ENCODE measurements around the gene FAM83C.
A peak's percentile ranks its signal among the peaks of the same experiment; 100 is the strongest.

Gene FAM83C

GRCh38 chr20:35279040-35279439 is 13.2 kb downstream of the FAM83C start:
- no peak for DNase-seq (ENCODE audit: low read depth)
- H3K4me3 ChIP-seq (ENCODE audit: control insufficient read depth, low read depth, low read length): no peak overlapping the region
- no peak for TF ChIP-seq CTCF (conservative IDR thresholded peaks at IDR 0.05; ENCODE audit: control insufficient read depth, insufficient read depth, low read depth, low read length)

- DNase-seq (ENCODE audit: low read depth): peak; percentile 81
- TF ChIP-seq CTCF (conservative IDR thresholded peaks at IDR 0.05; ENCODE audit: control insufficient read depth, insufficient read depth, low read depth, low read length): peak; percentile 16
- H3K4me3 ChIP-seq (ENCODE audit: control insufficient read depth, low read depth, low read length): peak within 1 kb of the TSS; percentile 79
Measured at GRCh38 chr20:35277531-35278395, 14.5 kb downstream of the FAM83C start, which contains the start of gene MMP24OS. Gene MMP24OS, minus strand, starts transcription at chr20:35278122. Its CDS starts 193 bp downstream, at chr20:35277929.

GRCh38 chr20:35277127-35277526 is 15.1 kb downstream of the FAM83C start:
- no peak for TF ChIP-seq CTCF (conservative IDR thresholded peaks at IDR 0.05; ENCODE audit: control insufficient read depth, insufficient read depth, low read depth, low read length)
- H3K4me3 ChIP-seq (ENCODE audit: control insufficient read depth, low read depth, low read length): peak overlapping the region; percentile 79
- DNase-seq (ENCODE audit: low read depth): no peak

DNA sequence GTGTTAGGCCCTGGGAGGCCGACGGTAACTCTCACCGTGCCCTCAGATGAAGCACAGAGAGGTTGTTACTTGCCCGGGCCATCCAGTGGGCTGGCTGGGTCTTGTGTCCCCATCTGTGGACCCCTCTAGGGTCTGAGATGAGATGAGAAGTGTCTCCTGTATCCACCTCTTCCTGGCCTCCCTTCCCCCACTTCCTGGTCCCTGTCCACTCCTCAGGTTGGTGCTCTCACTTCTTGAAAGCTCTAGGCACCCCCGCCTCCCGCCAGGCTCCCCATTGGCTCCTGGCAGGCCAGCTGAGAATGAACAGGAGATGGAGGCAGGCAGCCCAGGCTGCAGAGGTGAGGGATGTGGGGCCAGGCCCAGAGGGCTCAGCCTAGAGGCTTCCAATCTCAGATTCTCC is 15.8 kb downstream of the FAM83C start:
- peak overlapping the region; percentile 79 for H3K4me3 ChIP-seq (ENCODE audit: control insufficient read depth, low read depth, low read length)
- no peak for DNase-seq (ENCODE audit: low read depth)

GRCh38 chr20:35275741-35276251 is 16.4 kb downstream of the FAM83C start:
- H3K4me3 ChIP-seq (ENCODE audit: control insufficient read depth, low read depth, low read length): no peak overlapping the region
- TF ChIP-seq CTCF (conservative IDR thresholded peaks at IDR 0.05; ENCODE audit: control insufficient read depth, insufficient read depth, low read depth, low read length): no peak
- DNase-seq (ENCODE audit: low read depth): no peak

More for the DNA sequence above, 15.8 kb downstream of the FAM83C start:
- TF ChIP-seq CTCF (conservative IDR thresholded peaks at IDR 0.05; ENCODE audit: control insufficient read depth, insufficient read depth, low read depth, low read length): no peak

- no peak for TF ChIP-seq CTCF (conservative IDR thresholded peaks at IDR 0.05; ENCODE audit: control insufficient read depth, insufficient read depth, low read depth, low read length)
- DNase-seq (ENCODE audit: low read depth): no peak
- H3K4me3 ChIP-seq (ENCODE audit: control insufficient read depth, low read depth, low read length): no peak overlapping the region
Measured at GRCh38 chr20:35274172-35275092, 17.8 kb downstream of the FAM83C start.
